Measurements from ENCODE around the gene EEF1B2.
"Not testable (repeated sequence)": the region's sequence is repeated elsewhere in the genome, so short reads cannot be mapped to it uniquely, and the experiment has no call there.

Gene EEF1B2

DNA sequence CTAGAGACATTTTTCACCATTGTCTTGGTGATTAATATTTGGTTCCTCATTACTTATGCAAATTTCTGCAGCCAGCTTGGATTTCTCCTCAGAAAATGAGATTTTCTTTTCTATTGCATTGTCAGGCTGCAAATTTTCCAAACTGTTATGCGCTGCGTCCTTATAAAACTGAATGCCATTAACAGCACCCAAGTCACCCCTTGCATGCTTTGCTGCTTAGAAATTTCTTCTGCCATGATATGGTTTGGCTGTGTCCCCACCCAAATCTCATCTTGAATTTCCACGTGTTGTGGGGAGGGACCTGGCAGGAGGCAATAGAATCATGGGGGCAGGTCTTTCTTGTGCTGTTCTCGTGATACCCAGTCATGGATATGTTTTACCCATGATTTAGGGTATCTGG, 8.5 kb downstream of the EEF1B2 start:
- not testable (repeated sequence) for DNase-seq

- not testable (repeated sequence) for DNase-seq
These were observed 12.1 kb downstream of the EEF1B2 start for GRCh38 chr2:206171624-206172397.

DNA sequence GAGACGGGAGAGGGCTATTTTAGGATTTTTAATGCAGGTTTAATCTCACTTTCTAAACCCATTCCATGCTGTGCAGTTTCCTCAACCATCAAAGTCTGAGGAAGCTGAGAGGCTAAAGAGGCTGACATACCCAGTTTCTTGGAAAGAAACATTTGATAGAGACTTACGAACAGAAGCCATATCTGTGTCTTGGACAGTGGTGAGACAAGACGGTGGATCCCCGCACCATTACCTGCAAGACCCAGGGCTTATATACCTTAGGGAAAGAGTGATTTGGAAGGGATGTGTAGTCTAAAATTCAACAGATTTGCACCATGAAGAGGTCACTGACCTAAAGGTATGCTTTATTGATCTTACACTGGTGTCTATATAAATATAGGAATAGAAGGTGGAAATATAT, 13.5 kb downstream of the EEF1B2 start:
- DNase-seq = no peak

GRCh38 chr2:206176121-206176520, 16.4 kb downstream of the EEF1B2 start:
- no peak for DNase-seq

DNA sequence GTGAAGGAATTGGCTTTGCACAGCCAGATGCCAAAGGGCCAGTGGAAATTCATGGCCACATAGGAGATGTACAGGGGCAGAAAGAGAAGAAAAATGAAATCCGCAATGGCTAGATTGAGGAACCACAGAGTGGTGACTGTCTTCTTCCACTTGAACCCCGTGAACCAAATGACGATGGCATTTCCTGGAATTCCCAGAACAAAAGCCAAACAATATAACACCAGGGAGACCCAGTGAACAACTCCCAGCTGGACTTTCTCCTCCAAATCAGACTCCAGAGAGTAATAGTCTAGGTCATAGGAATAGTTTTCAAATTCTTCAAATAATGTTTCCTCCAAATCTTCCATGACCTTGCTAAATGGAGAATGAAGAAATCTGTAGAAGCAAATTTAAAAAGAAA, 17.2 kb downstream of the EEF1B2 start:
- DNase-seq = no peak

- not testable (repeated sequence) for DNase-seq
These were observed 21.8 kb downstream of the EEF1B2 start for GRCh38 chr2:206181526-206181925.

DNA sequence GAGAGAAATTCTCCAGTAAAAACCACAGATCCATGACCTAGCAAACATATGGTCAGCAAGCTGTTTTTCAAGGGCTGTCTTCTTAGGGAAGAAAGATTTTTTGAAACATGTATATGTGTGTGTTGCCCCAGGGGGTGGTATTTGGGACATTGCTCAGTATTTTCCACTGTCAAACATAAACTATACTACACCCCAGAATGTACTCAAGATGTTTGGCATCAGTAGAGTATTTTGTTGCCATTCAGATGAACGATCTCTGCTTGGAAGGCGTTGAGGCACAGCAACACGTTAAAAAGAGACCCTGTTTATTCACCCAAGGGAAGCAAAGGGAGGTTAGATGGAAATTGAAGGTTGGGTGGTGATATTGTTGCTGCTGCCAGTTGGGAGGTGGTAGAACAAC, 30.0 kb downstream of the EEF1B2 start:
- no peak for DNase-seq

DNA sequence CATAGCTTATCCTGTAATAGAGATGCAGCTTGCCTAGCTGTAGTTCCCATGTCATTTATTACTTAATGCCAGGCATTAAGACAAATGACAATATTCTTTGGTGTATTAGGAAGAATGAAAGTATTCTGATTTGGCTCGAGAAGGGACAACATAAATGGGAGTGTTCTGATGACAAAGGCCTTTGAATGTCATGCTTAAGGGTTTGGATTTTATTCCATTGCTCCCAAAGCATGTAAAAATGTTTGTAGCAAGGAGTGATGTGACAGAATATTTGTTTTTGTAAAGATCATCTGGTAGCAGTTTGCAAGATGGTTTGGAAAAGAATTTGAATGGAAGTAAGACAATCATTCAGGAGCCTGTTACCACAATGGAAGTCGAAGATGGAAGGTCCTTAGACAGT, 30.4 kb downstream of the EEF1B2 start:
- DNase-seq = no peak

GRCh38 chr2:206190689-206191088, 31.0 kb downstream of the EEF1B2 start:
- DNase-seq = no peak

GRCh38 chr2:206192157-206192556, 32.5 kb downstream of the EEF1B2 start:
- DNase-seq = no peak

DNA sequence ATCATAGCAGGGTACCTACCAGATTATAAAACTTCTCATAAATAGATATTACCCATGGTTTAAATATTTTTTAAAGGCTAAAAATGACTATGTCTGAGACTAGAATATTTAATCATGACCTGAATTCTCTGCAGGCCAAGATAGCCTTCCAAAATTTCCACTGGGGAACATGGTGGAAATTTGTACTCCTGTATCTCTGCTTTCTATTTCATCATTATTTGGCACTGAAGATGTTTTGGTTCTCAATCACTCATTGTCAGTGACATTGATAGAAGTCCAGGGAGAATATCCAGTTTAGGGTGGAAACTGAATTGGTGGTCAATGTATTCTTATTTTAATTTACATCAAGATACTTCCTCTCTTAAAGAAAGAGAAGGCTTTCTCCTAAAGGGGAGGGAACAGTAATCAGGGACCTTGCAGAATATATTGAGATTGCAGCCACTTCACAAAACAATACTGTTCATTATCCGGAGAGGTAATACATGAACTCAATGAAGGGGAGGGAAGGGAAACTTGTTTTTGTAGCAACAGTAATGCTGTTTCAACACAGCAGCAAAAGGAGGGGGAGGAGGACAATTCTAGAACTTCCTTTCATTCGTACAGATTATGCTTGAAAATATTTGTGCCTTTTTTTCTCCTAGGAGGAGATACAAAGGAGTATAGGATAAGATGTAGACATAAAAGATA, 34.1 kb downstream of the EEF1B2 start:
- DNase-seq = no peak

- DNase-seq = no peak
These were observed 39.0 kb downstream of the EEF1B2 start for GRCh38 chr2:206198677-206199076.

DNA sequence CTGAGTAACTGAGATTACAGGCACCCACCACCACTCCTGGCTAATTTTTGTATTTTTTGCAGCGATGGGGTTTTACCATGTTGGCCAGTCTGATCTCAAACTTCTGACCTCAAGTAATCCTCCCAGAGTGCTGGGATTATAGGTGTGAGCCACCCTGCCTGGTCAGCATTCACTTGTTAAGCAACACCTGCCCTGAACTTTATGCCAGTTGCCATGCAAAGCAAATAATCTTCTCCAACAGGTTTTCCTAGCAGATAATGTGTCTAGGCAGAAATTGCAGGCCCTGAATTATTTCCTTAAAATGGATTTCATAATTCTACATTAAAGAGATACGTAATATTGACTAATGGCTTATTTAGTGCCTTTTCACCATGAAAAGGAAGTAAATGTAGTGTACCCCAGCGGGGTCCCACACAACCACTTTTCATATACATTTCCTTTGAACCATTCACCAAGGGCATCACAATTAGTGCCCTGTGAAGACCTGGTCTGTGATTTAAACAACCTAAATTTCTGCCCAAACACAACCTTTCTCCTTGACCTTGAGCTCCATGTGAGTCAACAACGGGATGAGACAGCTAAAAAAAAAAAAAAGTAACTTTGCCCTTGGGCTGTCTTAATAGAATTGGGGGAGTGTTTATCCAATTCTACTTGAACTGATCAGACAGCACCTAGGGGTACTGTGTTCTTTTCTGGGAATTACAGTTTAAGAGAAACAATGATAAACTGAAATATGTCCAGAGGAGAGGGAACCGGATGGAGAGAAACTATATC, 41.6 kb downstream of the EEF1B2 start:
- DNase-seq = no peak

- DNase-seq = no peak
These were observed 42.8 kb downstream of the EEF1B2 start for GRCh38 chr2:206202446-206202845.

- DNase-seq = no peak
These were observed 43.6 kb downstream of the EEF1B2 start for GRCh38 chr2:206203331-206203730.

GRCh38 chr2:206204710-206205109, 45.0 kb downstream of the EEF1B2 start:
- DNase-seq = no peak

- not testable (repeated sequence) for DNase-seq
These were observed 47.6 kb downstream of the EEF1B2 start for GRCh38 chr2:206207316-206207715.

DNA sequence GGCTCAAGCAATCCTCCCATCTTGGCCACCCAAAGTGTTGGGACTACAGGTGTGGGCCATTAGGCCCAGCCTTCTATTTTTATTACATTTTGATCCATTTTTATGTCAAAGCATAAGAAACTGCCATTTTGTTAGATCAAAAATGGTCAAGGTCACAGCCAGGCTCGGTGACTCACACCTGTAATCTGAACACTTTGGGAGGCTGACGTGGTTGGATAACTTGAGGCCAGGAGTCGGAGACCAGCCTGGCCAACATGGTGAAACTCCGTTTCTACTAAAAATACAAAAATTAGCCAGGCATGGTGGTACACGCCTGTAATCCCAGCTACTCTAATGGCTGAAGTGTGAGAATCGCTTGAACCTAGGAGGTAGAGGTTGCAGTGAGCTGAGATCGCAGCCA, 49.2 kb downstream of the EEF1B2 start:
- no peak for DNase-seq

GRCh38 chr2:206211657-206212255, 52.1 kb downstream of the EEF1B2 start:
- DNase-seq = no peak
